ENCODE data around the gene SLC24A3. TPM values are rescaled to one million over a fixed set of nuclear protein-coding genes. Genes with fewer than 3 reads are reported as not detected.

SLC24A3 gene
- total and polyA plus RNA-seq, 2 of the 13 experiments (the other 11 are each of a cell fraction or from before 2014, with no cell fraction given) = not detected

GRCh38 chr20:19661717-19662636 lies 449.5 kb downstream of the SLC24A3 start (continued):
- TF ChIP-seq HMGXB3 (CRISPR knock-in tag; IDR thresholded peaks at IDR 0.05; ENCODE audit: borderline replicate concordance) (no peak), ZNF773 (CRISPR knock-in tag; IDR thresholded peaks at IDR 0.05; ENCODE audit: borderline replicate concordance) (no peak), RAD21 (CRISPR knock-in tag; IDR thresholded peaks at IDR 0.05) (peak; percentile 91), XRCC5 (optimal IDR thresholded peaks at IDR 0.05; ENCODE audit: low read length) (peak; percentile 58), EZH2 (conservative IDR thresholded peaks at IDR 0.05; ENCODE audit: low read depth, low read length) (no peak), SP4 (CRISPR knock-in tag; IDR thresholded peaks at IDR 0.05) (no peak; the same call in 1 of the 2 replicates), BHLHE40 (IDR thresholded peaks at IDR 0.05; ENCODE audit: low read length) (peak; percentile 15; the same call in 1 of the 2 replicates), ERF (CRISPR knock-in tag; IDR thresholded peaks at IDR 0.05) (peak; percentile 34; the same call in 1 of the 2 replicates), KLF16 (CRISPR knock-in tag; IDR thresholded peaks at IDR 0.05) (0 out of 4 replicates have a peak, but pooled peaks of 1 of the 2 experiments have one; percentile 5), ZFY (CRISPR knock-in tag; IDR thresholded peaks at IDR 0.05) (no peak), MXD3 (CRISPR knock-in tag; IDR thresholded peaks at IDR 0.05) (no peak), SMAD1 (CRISPR knock-in tag; IDR thresholded peaks at IDR 0.05; ENCODE audit: borderline replicate concordance, low read depth) (no peak), HNF4A (CRISPR knock-in tag; IDR thresholded peaks at IDR 0.05) (no peak), ZNF549 (CRISPR knock-in tag; IDR thresholded peaks at IDR 0.05) (no peak), NFRKB (IDR thresholded peaks at IDR 0.05) (no peak), ZNF138 (CRISPR knock-in tag; IDR thresholded peaks at IDR 0.05; ENCODE audit: low read depth) (peak; percentile 57; the same call in 1 of the 2 replicates), ZNF569 (CRISPR knock-in tag; IDR thresholded peaks at IDR 0.05; ENCODE audit: borderline replicate concordance) (no peak), ZNF296 (CRISPR knock-in tag; conservative IDR thresholded peaks at IDR 0.05) (no peak), TRAFD1 (CRISPR knock-in tag; IDR thresholded peaks at IDR 0.05; ENCODE audit: borderline replicate concordance) (0 out of 2 replicates have a peak, but pooled peaks have one; percentile 6), NONO (IDR thresholded peaks at IDR 0.05) (no peak), NONO (CRISPR knock-in tag; conservative IDR thresholded peaks at IDR 0.05) (no peak), NR2F1 (CRISPR knock-in tag; IDR thresholded peaks at IDR 0.05) (no peak), HMG20A (CRISPR knock-in tag; IDR thresholded peaks at IDR 0.05; ENCODE audit: borderline replicate concordance) (no peak), ZNF333 (CRISPR knock-in tag; IDR thresholded peaks at IDR 0.05; ENCODE audit: borderline replicate concordance) (no peak), ZMYM2 (CRISPR knock-in tag; IDR thresholded peaks at IDR 0.05) (no peak)
